GM19395 (cell line): ENCODE measurements around the gene WDR54.
"Not testable (repeated sequence)": the region's sequence is repeated elsewhere in the genome, so short reads cannot be mapped to it uniquely, and the experiment has no call there.

ENCODE experiments used
- ATAC-seq: cut with Tn5 transposase; IDR thresholded peaks from one replicate; pipeline ENCODE4 v1.9.1; 2021; ENCODE audit warnings: mild to moderate bottlenecking, moderate library complexity; ENCODE audit not compliant: unreplicated experiment

WDR54 gene

DNA sequence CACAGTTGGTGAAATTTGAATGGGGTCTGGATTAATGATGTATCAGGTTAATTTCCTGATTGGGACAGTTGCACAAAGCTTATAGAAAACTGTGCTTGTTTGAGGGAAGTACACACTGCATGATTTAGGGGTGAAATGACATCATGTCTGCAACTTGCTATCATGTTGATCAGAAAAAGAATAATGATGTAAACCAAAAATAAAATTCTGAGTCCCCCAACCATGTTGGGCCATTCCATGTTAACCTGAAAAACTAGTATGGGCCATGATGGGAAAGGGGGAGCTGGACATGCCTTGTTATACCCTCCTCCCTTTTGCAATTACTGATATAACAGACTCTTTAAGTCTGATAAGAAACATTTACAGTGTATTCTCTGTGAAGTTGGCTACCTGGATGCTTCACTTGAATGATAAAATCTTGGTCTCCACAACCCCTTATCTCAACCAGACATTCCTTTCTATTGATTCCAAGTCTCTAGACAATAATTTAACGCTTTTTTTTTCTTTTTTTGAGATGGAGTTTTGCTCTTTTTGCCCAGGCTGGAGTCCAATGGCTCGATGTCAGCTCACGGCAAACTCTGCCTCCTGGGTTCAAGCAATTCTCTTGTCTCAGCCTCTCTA lies 29.1 kb downstream of the WDR54 start:
- ATAC-seq: no peak

DNA sequence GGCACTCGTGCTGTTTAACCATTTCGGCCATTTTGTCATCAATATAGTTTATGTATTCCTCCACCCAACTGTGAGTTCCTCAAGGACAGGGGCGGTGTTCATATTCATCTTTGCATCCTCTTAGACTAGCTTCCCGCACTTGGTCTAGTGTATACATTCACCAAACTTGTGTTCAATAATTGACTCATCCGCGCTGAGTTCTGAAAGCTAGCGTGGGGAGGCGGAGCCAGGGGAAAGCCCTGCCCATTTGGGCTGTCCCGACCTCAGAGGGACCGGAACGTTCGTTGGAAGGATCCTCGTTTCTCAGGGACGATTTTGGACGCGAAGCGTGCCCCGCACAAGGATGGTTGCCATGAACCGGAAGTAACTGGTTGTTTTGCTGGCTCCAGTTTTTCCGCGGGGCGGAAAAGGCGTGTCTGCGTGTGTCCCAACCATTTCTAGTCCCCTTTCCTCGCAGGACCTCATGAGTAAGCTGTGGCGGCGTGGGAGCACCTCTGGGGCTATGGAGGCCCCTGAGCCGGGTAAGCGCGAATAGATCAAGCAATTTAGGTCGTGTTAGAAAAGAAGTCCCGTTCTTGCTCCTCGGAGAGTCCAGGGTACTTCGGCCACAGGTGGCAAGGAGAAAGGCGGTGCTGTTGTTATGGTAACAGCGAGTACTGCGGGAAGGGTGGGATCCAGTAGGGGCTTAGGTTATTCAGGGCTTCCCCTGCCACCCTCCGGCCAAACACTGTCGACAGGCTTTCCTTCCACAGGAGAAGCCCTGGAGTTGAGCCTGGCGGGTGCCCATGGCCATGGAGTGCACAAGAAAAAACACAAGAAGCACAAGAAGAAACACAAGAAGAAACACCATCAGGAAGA lies 33.4 kb downstream of the WDR54 start, which contains the start of gene INO80B:
INO80B (plus strand) TSS at position 434 of the 858 bp plus-strand sequence; CDS start at position 464, 30 bp downstream.
- peak; percentile 42 for ATAC-seq

DNA sequence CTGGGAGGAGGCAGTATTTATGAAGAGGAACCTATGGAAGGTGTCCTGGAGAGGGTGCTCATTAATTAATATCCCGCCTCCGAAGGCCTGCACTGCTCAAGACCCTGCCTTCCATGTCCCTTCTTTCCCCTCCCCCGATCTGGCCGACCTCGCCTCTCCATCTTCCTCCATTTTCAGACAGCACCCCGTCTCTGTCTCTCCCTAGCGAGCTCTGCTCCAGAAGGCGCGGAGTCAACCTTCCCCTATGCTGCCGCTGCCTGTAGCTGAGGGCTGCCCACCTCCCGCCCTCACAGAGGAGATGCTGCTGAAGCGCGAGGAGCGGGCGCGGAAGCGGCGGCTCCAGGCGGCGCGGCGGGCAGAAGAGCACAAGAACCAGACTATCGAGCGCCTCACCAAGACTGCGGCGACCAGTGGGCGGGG lies 35.6 kb downstream of the WDR54 start:
- ATAC-seq: no peak

DNA sequence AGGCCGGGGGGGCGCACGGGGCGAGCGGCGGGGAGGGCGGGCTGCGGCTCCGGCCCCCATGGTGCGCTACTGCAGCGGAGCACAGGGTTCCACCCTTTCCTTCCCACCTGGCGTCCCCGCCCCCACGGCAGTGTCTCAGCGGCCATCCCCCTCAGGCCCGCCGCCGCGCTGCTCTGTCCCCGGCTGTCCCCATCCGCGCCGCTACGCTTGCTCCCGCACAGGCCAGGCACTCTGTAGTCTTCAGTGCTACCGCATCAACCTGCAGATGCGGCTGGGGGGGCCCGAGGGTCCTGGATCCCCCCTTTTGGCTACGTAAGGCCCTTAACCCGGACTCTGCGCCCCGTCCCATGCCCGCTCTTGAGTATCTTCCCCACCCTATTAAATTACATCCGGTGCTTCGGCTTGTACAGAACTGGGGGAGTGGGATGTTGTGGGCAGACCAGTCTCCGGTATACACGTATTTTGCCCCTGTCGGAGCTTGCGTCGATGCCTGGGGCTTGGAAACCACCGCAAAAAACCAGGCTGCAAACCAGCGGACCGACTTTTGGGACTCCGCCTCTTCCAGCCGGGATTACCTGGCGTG lies 36.1 kb downstream of the WDR54 start:
- peak; percentile 42 for ATAC-seq

DNA sequence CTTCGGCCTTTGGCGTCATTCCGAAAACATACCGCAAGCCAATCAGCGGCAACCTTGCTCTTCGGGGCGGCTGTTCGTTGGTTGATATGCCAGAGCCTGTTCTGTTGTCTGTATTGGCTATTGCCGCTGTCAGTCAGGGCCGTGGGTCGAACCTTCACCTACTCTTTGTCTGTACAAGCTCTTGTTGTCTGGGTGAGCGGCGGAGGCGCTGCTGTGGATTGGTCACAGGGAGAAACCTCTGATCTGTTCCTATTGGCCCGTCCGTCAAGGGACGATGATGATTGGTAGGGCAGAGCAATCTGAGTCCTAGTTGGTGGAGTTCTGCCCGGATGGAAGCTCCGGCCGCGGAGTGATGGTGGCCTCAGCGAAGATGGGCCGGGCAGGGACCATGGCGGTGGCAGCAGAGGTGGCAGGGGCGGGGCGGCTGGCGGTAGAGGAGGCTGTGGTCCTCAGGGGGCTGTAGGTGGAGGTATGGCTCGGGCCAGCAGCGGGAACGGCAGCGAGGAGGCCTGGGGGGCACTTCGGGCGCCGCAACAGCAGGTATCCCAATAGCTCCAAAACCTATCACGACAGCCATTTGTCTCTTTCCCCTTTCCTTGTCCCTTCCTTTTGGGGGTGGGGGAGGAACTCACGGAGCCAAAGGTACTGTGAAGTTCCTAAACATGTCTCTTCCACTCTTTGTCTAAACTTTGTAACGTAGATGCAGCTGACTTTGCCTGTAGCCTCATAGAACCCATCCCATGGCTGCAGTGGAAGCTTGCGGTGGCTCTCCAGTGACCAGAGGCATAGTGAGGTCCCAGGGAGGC lies 36.8 kb downstream of the WDR54 start, which contains the start of gene WBP1:
WBP1 (plus strand) TSS at position 307 of the 806 bp plus-strand sequence; CDS start at position 472, 165 bp downstream.
- peak; percentile 84 for ATAC-seq

DNA sequence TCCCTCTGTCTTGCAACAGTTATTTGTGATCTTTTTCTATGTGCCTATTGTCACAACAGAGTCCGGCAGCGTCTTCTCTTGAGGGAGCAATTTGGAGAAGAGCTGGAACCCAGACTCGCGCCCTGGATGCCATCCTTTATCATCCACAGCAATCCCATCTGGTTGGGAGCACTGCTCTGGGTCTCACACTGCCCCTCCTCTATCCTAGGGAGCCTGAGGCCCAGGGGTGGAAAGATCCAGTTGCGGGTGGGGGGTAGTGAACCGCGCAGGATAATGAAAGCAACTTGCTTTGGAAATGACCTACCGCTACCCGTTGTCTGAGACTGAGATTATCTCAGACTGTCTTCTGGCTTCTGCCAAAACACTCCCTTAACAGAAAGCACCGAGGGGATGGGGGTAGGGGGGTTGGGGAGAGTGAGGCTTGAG lies 37.4 kb downstream of the WDR54 start:
- ATAC-seq: no peak

DNA sequence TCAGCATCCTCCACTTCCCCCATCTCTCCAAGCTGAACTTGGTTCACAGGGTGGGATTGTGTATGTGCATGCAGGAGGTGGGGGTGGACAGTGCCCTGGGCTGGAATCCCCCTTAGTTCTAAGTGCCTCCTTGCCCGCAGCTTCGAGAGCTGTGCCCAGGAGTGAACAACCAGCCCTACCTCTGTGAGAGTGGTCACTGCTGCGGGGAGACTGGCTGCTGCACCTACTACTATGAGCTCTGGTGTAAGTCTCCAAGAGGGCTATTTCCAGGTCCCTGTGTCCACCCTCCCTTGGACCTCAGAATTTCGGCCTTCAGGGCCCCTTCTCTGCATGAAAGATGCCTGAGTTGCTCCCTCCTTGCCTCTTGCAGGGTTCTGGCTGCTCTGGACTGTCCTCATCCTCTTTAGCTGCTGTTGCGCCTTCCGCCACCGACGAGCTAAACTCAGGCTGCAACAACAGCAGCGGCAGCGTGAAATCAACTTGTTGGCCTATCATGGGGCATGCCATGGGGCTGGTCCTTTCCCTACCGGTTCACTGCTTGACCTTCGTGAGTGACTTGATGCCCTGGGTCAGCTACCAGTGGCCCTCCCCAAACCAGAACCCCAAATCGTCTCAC lies 38.1 kb downstream of the WDR54 start:
- ATAC-seq: not testable (repeated sequence)

DNA sequence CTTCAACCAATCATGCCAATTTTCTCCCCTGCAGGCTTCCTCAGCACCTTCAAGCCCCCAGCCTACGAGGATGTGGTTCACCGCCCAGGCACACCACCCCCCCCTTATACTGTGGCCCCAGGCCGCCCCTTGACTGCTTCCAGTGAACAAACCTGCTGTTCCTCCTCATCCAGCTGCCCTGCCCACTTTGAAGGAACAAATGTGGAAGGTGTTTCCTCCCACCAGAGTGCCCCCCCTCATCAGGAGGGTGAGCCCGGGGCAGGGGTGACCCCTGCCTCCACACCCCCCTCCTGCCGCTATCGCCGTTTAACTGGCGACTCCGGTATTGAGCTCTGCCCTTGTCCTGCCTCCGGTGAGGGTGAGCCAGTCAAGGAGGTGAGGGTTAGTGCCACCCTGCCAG lies 38.7 kb downstream of the WDR54 start:
- not testable (repeated sequence) for ATAC-seq

DNA sequence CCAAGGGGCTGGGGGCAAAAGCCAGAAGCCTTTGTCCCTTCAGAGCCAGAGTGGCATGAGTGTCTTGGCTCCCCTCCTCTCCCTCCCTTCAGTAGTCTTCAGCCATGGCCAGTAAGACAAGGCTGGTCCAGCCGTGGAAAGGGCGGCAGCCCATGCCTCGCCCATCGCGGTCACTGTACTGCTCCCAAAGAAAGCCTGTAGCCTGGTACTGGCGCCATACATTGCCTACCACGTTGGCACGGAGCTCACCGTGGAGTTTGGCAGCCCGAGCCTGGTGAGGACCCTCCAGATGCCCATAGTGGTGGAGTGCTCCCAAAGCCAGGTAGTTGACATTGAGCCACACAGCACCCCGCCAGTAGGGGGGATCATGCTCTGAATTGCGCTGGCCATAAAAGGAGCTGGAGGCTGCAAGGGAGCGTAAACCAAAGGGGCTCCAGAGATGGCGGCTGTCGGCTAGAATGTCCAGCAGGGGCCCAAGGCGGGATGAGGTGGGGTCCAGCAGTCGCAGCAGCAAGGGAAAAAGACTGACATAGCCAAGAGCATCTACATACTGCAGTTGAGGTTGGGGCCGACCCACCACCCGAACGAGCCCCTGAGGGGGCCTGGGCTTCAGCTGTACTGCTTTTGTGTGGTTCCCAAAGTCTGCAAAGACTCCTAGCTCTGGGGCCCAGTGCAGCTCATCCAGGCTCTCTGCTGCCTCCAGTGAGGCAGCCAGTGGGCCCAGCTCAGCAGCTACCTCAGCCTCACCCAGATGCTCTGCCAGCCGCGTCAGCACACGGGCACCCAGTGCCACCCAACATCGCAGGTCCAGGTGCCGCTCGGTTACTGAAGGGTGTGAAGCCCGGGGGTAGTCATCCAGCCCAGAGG lies 39.9 kb downstream of the WDR54 start:
- ATAC-seq: no peak

DNA sequence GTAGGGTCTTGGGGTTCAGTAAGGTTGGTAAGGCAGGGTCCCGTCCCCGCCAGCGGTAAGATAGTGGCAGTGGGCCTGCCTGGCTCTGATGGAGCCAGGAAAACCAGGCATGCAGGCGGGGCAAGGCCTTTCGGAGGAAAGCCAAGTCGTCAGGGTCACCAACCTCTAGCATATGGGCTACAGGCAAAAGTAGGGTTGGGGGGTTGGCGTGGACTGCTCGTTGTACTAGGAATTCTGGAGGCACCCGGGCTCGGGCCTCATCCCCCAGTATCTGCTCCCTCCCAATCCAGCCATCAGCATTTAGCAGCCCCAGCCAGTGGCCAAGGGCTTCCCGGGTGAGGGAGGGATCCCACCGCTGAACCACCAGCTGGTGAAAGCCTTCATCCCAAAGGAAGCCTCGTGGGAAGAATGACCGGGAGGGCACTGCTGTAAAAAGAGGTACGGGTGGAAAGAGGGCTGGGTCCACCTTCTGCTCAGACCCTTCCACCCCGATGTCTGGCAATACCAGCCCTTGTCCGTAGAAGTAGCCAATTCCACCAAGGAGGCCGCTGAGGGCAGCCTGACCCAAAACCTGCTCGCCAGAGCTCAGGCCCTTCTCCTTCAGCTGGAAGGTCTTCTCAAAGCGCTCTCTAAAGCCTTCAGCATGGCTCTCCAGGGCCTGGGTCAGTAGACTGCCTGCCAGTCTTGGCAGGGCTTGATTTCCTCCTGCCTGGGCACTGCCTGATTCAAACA lies 40.7 kb downstream of the WDR54 start:
- ATAC-seq: no peak

DNA sequence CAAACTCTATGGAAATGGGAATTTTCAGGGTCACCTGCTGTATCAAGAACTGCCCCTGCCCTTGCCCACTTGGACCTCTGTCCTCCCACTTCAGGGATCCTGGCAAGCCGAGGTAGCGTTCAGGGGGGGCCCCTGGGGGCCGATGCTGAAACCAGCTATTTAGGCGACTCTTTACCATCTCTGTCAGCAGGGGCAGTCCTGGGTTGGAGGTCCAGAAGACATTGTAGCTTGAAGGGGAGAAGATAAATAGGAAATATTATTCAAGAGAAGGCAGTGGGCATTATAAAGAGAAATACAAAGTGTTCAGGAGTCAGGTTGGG lies 41.2 kb downstream of the WDR54 start:
- no peak for ATAC-seq

DNA sequence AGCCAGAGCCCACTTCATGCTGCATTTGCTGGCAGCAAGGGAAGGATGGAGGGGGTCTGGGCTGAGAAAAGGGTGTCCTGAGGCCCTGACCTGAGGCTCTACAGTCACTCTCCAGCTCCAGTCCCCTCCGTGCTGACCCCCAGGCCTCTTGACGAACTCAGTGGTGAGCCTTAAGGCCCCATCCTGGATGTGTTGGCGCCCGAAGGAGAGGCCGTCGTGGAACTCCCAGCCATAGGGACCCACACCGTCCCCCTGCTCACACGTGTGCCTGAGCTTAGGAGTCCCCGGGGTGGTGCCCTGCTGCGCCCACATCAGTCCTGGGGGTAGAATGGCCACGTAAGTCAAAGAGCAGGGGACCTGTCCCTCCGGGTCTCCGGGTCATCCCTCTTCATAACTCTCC lies 42.9 kb downstream of the WDR54 start:
- ATAC-seq: no peak

DNA sequence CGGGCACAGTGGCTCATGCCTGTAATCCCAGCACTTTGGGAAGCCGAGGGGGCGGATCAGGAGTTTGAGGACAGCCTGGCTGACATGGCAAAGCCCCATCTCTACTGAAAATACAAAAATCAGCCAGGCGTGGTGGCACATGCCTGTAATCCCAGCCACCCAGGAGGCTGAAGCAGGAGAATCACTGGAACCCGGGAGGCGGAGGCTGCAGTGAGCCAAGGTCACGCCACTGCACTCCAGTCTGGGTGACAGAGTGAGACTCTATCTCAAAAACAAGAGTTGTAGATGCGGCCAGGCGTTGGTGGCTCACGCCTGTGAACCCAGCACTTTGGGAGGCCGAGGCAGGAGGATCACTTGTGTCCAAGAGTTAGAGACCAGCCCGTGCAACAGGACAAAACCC lies 49.2 kb downstream of the WDR54 start:
- not testable (repeated sequence) for ATAC-seq

DNA sequence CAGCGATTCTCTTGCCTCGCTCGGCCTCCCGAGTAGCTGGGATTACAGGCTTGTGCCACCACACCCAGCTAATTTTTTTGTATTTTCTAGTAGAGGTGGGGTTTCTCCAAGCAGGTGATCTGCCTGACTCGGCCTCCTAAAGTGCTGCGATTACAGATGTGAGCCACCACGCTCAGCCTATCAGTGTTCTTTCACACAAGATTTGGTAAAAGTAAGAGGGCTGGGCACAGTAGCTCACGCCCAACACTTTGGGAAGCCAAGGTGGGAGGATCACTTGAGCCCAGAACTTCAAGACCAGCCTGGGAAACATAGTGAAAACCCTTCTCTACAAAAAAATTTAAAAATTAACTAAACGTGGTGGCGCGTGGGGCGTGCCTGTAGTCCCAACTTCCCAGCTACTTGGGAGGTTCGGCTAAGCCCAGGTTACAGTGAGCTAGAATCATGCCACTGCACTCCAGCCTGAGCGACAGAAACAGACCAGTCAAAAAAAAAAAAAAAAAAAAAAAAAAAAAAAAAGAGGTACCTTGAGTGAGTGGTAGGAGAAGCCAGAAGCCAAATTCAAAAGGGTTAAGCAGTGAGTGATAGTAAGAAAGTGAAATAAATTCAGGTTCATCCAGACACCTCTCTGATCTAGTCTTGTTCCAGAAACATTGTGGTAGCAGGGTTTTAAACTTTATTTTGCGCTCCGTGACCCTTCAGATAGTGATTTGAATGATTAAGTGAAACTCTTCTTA lies 50.0 kb downstream of the WDR54 start:
- ATAC-seq: no peak

DNA sequence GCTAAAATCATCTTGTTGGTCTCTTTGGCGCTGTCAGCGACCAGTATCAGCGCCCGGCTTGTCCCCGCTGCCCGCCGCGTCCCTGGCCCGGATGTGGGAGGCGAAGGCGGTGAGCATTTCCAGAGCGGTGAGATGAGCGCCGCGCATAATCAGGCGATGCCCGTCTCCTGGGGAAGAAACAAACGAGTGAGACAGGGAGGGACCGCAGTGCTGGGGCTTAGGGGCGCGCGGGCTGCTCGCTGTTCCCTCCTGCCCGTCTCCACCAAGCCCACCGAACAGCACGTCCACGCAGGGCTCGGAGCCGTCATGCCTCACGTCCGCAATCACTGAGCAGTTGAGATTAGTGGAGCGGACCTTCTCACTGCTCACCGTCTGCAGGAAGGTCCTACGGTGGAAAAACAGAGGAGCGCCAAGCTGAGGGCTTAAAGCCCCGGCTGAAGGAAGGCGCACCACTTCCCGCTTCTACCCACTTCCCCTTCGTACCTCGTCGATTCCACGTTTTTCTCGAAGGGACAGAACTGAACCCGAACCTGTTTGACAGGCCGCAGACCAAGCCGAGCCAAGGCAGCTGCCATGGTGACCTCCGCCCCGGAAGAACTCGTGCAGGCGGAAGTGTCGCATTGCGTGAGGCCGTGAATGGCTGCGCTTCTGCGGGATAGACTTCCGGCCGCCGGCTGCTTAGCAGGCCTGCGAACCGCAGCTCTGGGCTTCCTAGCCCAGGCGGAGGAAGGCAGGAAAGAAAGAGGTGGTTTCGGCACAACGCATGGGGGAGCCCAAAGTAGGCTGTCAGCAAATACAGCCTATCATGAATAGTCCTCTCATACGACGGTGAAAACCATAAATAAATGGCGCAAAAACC lies 50.8 kb downstream of the WDR54 start, which contains the start of gene MRPL53:
MRPL53 (minus strand) TSS at position 595 of the 859 bp plus-strand sequence; CDS start at position 575, 20 bp downstream.
- ATAC-seq: peak; percentile 87

DNA sequence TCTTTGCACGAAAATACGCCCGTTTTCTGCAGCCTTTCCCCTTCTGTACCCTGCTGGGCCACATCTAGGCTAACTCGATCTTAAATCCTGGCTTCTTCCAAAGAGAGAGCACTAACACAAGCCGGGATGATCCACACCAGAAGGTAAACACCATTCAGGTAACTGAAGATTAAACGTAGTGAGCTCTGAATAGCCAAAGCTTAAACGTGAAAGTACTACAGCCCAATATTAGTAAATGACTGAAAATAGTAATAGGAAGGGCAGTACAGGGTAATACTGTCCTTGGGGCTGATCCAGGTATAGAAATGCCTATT lies 51.4 kb downstream of the WDR54 start:
- no peak for ATAC-seq

DNA sequence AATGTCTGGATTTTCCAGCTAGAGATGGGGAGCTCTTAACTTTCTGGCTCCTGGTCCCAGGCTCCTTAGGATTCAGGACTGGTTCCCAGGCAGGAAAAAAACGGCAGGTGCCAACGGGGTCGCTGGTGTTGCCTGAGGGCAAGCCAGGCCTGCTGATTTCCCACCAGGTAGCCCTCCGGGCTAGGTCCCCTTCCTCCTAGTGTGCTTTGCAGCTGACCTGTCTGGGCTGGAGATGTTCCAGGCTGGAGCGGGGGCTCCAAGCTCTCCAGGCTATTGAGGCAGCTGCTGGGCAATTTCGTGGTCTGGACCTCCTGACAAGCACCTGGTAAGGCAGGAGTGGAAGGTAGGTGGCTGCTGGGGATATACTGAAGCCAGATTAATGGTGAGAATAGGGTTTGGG lies 53.0 kb downstream of the WDR54 start:
- ATAC-seq: no peak
